Measurements from ENCODE around the gene TULP4.

GRCh38 chr6:158524311-158524710 is 212.0 kb downstream of the TULP4 start:
- TF ChIP-seq CTCF (IDR thresholded peaks at IDR 0.05) (no peak), ZFX (IDR thresholded peaks at IDR 0.05; ENCODE audit: borderline replicate concordance) (no peak)
